ENCODE data around the gene PIM3.

Gene PIM3

DNA sequence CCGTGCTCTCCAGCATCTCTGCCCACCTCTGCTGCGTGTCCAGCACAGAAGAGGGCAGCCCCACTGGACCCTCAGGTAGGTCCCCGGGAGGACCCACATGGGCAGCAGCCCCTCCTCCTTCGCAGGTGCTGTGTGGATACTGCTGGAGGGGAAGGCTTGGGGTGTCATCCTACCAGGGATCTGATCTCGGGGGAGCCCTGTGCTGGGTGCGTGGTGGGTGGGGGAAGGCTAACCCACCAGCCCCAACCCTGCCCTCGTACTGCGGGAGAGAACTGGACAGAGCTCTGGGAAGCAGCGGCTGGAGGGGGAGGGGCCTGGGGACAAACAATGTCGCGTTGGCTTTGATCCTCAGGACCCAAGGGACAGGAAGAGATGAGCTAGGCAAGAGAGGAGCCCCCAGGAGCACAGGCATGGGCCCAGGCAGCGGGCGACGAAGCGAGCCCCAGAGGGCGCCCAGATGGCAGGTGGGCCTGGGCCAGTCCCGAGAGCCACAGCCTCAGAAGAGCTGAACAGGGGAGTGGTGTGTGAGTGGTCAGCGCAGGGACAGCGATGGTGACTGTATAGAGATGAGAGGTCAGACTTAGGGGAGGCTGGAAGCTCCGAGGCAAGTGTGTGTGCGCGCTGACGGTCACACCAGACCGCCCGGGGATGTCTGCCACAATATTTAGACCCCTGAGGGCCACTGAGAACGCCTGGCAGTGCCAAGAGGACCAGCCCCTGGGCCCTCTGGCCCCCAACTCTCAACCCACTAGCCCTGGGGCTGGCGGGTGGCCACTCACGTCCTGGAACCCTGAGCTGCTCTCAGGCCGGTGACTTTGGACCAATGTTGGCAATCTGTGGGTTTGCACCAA, 1.4 kb upstream of the PIM3 start:
- ChIA-PET CTCF (interaction anchor here (1.1 to 1.9 kb wide), 4 partner anchors 10 to 61 kb away, joined by 3 to 7 read pairs (median 4); no protein-coding TSS in a partner anchor), POLR2A (no interaction called here)
- TF ChIP-seq CTCF (IDR thresholded peaks at IDR 0.05; ENCODE audit: control extremely low read depth, extremely low read depth, low read depth, missing control alignments): no peak
- no peak for DNase-seq (ENCODE audit: extremely low spot score)

- POLR2A ChIA-PET: interaction anchor here (0.6 to 1.1 kb wide), 3 partner anchors 9 to 126 kb away, joined by 3 to 4 read pairs (median 3); no protein-coding TSS in a partner anchor
- no peak for TF ChIP-seq CTCF (IDR thresholded peaks at IDR 0.05; ENCODE audit: control extremely low read depth, extremely low read depth, low read depth, missing control alignments)
- CTCF ChIA-PET: interaction anchor here (1.1 to 1.9 kb wide), 4 partner anchors 11 to 60 kb away, joined by 3 to 7 read pairs (median 4); no protein-coding TSS in a partner anchor
- no peak for DNase-seq (ENCODE audit: extremely low spot score)
Measured at GRCh38 chr22:49959782-49960158, 802 bp upstream of the PIM3 start.

DNA sequence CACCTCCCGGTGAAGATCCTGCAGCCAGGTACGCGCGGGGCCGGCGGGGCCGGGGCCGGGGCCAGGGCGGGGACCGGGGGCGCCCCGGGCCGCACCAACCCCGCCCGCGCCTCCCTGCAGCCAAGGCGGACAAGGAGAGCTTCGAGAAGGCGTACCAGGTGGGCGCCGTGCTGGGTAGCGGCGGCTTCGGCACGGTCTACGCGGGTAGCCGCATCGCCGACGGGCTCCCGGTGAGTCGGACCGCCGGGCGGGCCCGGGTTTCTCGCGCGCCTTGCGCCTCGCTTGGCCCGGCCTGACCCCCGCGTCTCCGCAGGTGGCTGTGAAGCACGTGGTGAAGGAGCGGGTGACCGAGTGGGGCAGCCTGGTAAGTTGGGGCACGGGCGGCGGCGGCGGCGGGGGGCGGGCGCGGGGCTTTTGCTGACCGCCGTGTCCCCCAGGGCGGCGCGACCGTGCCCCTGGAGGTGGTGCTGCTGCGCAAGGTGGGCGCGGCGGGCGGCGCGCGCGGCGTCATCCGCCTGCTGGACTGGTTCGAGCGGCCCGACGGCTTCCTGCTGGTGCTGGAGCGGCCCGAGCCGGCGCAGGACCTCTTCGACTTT, 531 bp downstream of the PIM3 start:
- TF ChIP-seq CTCF (IDR thresholded peaks at IDR 0.05; ENCODE audit: control extremely low read depth, extremely low read depth, low read depth, missing control alignments): no peak
- DNase-seq (ENCODE audit: extremely low spot score): no peak
- POLR2A ChIA-PET: interaction anchor here (1.0 to 2.2 kb wide), 4 partner anchors 7 to 25 kb away, joined by 3 to 10 read pairs (median 4); no protein-coding TSS in a partner anchor

GRCh38 chr22:49961601-49962011, 1.0 kb downstream of the PIM3 start:
- ChIA-PET CTCF (interaction anchor here (1.0 to 1.7 kb wide), 3 partner anchors 29 to 69 kb away, joined by 4 to 10 read pairs (median 5); no protein-coding TSS in a partner anchor), POLR2A (interaction anchor here (0.6 to 2.2 kb wide), 4 partner anchors 9 to 31 kb away, joined by 3 to 10 read pairs (median 6); no protein-coding TSS in a partner anchor)
- TF ChIP-seq CTCF (IDR thresholded peaks at IDR 0.05; ENCODE audit: control extremely low read depth, extremely low read depth, low read depth, missing control alignments): no peak
- no peak for DNase-seq (ENCODE audit: extremely low spot score)

More for the DNA sequence above, 531 bp downstream of the PIM3 start:
- CTCF ChIA-PET: interaction anchor here (1.4 to 1.8 kb wide), 2 partner anchors 15 to 28 kb away, joined by 4 to 6 read pairs; no protein-coding TSS in a partner anchor

- TF ChIP-seq CTCF (IDR thresholded peaks at IDR 0.05; ENCODE audit: control extremely low read depth, extremely low read depth, low read depth, missing control alignments): no peak
- ChIA-PET POLR2A (interaction anchor here (0.6 to 2.2 kb wide), 7 partner anchors 9 to 546 kb away, joined by 3 to 10 read pairs (median 6); partner anchors contain the start of gene LMF2), CTCF (interaction anchor here (1.0 to 1.7 kb wide), 4 partner anchors 29 to 68 kb away, joined by 3 to 10 read pairs (median 4); no protein-coding TSS in a partner anchor)
- peak; percentile 84 for DNase-seq (ENCODE audit: extremely low spot score)
Measured at GRCh38 chr22:49962012-49962750, 1.6 kb downstream of the PIM3 start.
